K562 (cell line): ENCODE data around the gene CDC45. TPM values are rescaled to one million over a fixed set of nuclear protein-coding genes. Genes with fewer than 3 reads are reported as not detected.

Source experiments
- EHMT2 ChIP-seq: fragments of 450-650 bp; IDR thresholded peaks from 2 replicates; pipeline ENCODE4 v1.6.1; 2018; ENCODE audit warnings: antibody characterized with exemption
- ERF ChIP-seq: fragments of 450-650 bp; formaldehyde crosslinking; IDR thresholded peaks from 2 replicates; pipeline ENCODE4 v1.4.0; 2020; ENCODE audit warnings: mild to moderate bottlenecking, mixed read lengths
- MEIS2 ChIP-seq: fragments of 450-650 bp; IDR thresholded peaks from 2 replicates; pipeline ENCODE4 v1.6.1; 2014; ENCODE audit warnings: mild to moderate bottlenecking; ENCODE audit not compliant: partially characterized antibody
- MNT ChIP-seq, 2 experiments: fragments of 450-650 bp; conservative IDR thresholded peaks; 2 replicates each; pipeline ENCODE4 v1.6.1; 2017; ENCODE audit warnings: mild to moderate bottlenecking in 2 of 2, moderate library complexity in 2 of 2
- PBX2 ChIP-seq, 2 experiments: IDR thresholded peaks in 1 of 2; conservative IDR thresholded peaks in 1 of 2; 2 replicates each; pipeline ENCODE4 v1.6.1; 2016; ENCODE audit warnings: low read depth in 2 of 2, mild to moderate bottlenecking in 1 of 2, missing compliant biosample characterization in 1 of 2, missing genetic modification characterization in 1 of 2, moderate library complexity in 1 of 2
- PHF21A ChIP-seq: fragments of 450-650 bp; IDR thresholded peaks from 2 replicates; pipeline ENCODE4 v1.6.1; 2017; ENCODE audit warnings: low read depth, borderline replicate concordance
- RBBP5 ChIP-seq: fragments of 200-600 bp; sonication (generic); IDR thresholded peaks from 2 replicates; pipeline ENCODE4 v1.6.1; 2012; ENCODE audit warnings: borderline replicate concordance, mild to moderate bottlenecking, low read length, control low read depth, inconsistent platforms; ENCODE audit not compliant: insufficient read depth, poor library complexity, severe bottlenecking
- RBM25 ChIP-seq: fragments of 200-400 bp; formaldehyde crosslinking; IDR thresholded peaks from 2 replicates; pipeline ENCODE4 v1.6.1; 2018; ENCODE audit warnings: low read length, low read depth, moderate library complexity; ENCODE audit not compliant: severe bottlenecking
- WHSC1 ChIP-seq: IDR thresholded peaks from one replicate; pipeline ENCODE4 v1.6.1; 2012; ENCODE audit warnings: low read length, control low read depth, inconsistent platforms
- ZBTB17 ChIP-seq: fragments of 450-650 bp; formaldehyde crosslinking; IDR thresholded peaks from 2 replicates; pipeline ENCODE4 v1.4.0; 2020; ENCODE audit warnings: mild to moderate bottlenecking
- ZNF134 ChIP-seq: fragments of 250-450 bp; sonication (Bioruptor Pico); conservative IDR thresholded peaks from 2 replicates; pipeline ENCODE4 v1.4.0; 2020
- ZNF239 ChIP-seq: fragments of 250-450 bp; sonication (Bioruptor Pico); IDR thresholded peaks from 2 replicates; pipeline ENCODE4 v1.4.0; 2020; ENCODE audit warnings: mild to moderate bottlenecking
- ZNF586 ChIP-seq: fragments of 450-650 bp; formaldehyde crosslinking; conservative IDR thresholded peaks from 2 replicates; pipeline ENCODE4 v1.4.0; 2020; ENCODE audit warnings: mild to moderate bottlenecking, moderate library complexity
- polyA plus RNA-seq, 8 experiments: library from polyadenylated mRNA; depleted of rRNA in 4 of 8; stranded (reverse) in 5 of 8; unstranded in 3 of 8; fragments of >200 nt; fragmentation: Nextera tagmentation in 2 of 8; fragmentation: Illumina TruSeq in 1 of 8; extraction: Ambion mirVana in 2 of 8; extraction: Trizol in 1 of 8; gene quantifications; 2 replicates each; pipeline versions ENCODE4 v1.2.1 to v1.2.3, GENCODE V29; 2011 to 2014; ENCODE audit warnings: inconsistent platforms in 1 of 8, missing spikeins in 1 of 8
- total RNA-seq, 7 experiments: library from RNA; depleted of rRNA in 6 of 7; stranded (reverse); fragments of >200 nt in 6 of 7; fragmentation: Illumina TruSeq in 2 of 7; extraction: Trizol in 2 of 7; gene quantifications; 2 replicates each; pipeline versions ENCODE4 v1.2.1 to v1.2.3, GENCODE V29; 2011 to 2021; ENCODE audit warnings: low replicate concordance in 1 of 7

Gene CDC45
- total and polyA plus RNA-seq, 9 of the 15 experiments (the other 6 are each of a cell fraction or from before 2014, with no cell fraction given), result 251 to 580 (median 410) TPM

GRCh38 chr22:19446603-19447329 is 33.0 kb upstream of the CDC45 start (continued):
- TF ChIP-seq ERF (CRISPR knock-in tag) (peak; percentile 78; the same call in 1 of the 2 replicates), ZNF586 (CRISPR knock-in tag) (0 out of 2 replicates have a peak, but pooled peaks have one; percentile 23), MNT (conservative IDR thresholded peaks at IDR 0.05) (no peak), RBM25 (peak; percentile 51), ZNF239 (CRISPR knock-in tag) (no peak), ZNF134 (CRISPR knock-in tag) (no peak; the same call in 1 of the 2 replicates), ZBTB17 (CRISPR knock-in tag) (no peak), PBX2 (CRISPR knock-in tag; IDR thresholded peaks at IDR 0.05; ENCODE audit: low read depth) (no peak), PBX2 (tag; conservative IDR thresholded peaks at IDR 0.05; ENCODE audit: low read depth) (no peak), WHSC1 (no peak), RBBP5 (no peak), EHMT2 (no peak; the same call in 1 of the 2 replicates), MEIS2 (no peak), PHF21A (0 out of 2 replicates have a peak, but pooled peaks have one; percentile 8)
